ENCODE results near the gene MCUR1. TPM values are rescaled to one million over a fixed set of nuclear protein-coding genes. Genes with fewer than 3 reads are reported as not detected.

MCUR1 gene
- polyA plus RNA-seq, 2 of the 4 experiments (the other 2 are of a cell fraction), result 11.6 to 15.6 TPM

DNA sequence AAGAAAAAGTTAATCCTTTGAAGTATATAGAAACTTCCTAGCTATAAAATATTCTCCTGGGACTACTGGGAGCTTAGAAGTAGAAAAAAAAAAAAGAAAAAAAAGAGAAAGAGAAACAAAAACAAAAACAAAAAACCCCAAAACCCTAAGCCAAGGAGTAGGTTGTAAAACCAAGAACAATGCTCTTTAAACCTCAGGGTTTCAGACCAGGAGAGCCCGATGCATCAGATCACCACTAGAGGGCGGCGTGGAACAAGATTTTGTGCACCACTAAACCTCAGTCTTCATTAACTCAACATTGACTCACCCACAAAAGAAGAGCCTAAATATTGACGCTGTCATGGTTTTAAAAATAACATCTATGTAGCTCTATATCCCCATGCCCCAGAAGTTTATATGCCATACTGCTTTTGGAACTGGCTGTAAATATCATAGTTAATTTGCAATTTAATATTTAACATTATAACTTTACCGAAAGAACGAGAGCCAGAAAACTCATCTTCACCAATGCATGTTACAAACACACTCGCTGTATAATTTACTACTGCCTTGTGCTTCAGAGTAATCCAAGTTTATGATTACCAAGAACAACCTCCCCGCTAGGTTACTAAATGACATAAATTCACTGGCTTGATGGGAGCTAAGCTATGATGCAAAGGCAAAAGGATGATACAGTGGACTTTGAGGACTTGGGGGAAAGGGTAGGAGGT, 19.2 kb downstream of the MCUR1 start:
- FAIRE-seq, result peak; percentile 78
- POLR2A ChIA-PET, result interaction anchor here (0.6 kb wide), 1 partner anchor 20 kb away, joined by 3 read pairs; no protein-coding TSS in a partner anchor
- no peak overlapping the region for H3K4me3 ChIP-seq

DNA sequence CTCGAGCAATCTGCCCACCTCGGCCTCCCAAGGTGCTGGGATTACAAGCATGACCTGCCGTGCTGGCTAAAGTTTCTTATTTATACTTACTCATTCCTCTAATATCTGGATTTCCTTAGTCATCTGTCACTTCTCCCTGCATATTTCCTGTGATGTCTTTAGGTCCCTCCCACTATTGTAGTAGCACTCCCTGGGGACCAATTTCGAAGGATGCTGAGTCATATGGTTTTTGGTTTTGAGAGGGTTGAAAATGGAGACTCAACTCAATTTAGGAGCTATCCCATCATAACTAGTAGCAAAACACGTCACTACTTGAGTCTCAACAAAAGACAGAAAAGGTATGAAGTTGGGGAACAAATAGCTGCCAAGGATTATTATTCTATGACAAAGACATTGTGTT, 20.2 kb downstream of the MCUR1 start:
- 51% methylated on average over 5 of the region's 5 CpGs for WGBS (ENCODE audit: missing lambda C conversion rate)
- H3K4me2 ChIP-seq, result 0 out of 3 replicates have a peak overlapping the region, but pooled peaks have one; percentile 5
- peaks cover 11% of the 10 kb centered on the region; the same call in 2 of the 3 replicates for H3K4me1 ChIP-seq
- peak; percentile 60 for TF ChIP-seq MAFK (IDR thresholded peaks at IDR 0.05; ENCODE audit: partially characterized antibody)
- TF ChIP-seq, protein P1, sequence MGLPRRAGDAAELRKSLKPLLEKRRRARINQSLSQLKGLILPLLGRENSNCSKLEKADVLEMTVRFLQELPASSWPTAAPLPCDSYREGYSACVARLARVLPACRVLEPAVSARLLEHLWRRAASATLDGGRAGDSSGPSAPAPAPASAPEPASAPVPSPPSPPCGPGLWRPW (IDR thresholded peaks at IDR 0.05), result no peak
- H3K9me3 ChIP-seq, result no peaks in the 10 kb centered on the region
- FAIRE-seq, result no peak
- no peak for ATAC-seq
- peak in 1 of 2 experiments; percentile 28 for DNase-seq (ENCODE audit: low read depth in 1 of 2, low spot score in 1 of 2)
- H3K4me3 ChIP-seq, result no peak overlapping the region
- no peak overlapping the region for H3K27ac ChIP-seq
- ChIA-PET CTCF (interaction anchor here (0.6 to 3.3 kb wide), 15 partner anchors 8 to 996 kb away, joined by 3 to 13 read pairs (median 4); no protein-coding TSS in a partner anchor), POLR2A (no interaction called here)

More for the DNA sequence above, 19.2 kb downstream of the MCUR1 start:
- no peak overlapping the region for H3K4me2 ChIP-seq
- H3K4me1 ChIP-seq, result peaks cover 11% of the 10 kb centered on the region; the same call in 2 of the 3 replicates
- ATAC-seq (peak; percentile 88 to 90), DNase-seq (ENCODE audit: low read depth in 1 of 2, low spot score in 1 of 2) (peak; percentile 23 to 72)
- TF ChIP-seq MAX (IDR thresholded peaks at IDR 0.05), result no peak
- no peak for TF ChIP-seq BCL3 (IDR thresholded peaks at IDR 0.05)
- TF ChIP-seq NR3C1 (IDR thresholded peaks at IDR 0.05), result no peak
- peak; percentile 78 for TF ChIP-seq CTCF (IDR thresholded peaks at IDR 0.05)
- TF ChIP-seq CHD2 (IDR thresholded peaks at IDR 0.05; ENCODE audit: low read length, partially characterized antibody), result no peak
- peak; percentile 58 for TF ChIP-seq SMC3 (IDR thresholded peaks at IDR 0.05)
- TF ChIP-seq ZNF302 (CRISPR knock-in tag; IDR thresholded peaks at IDR 0.05), result no peak
- TF ChIP-seq RAD21 (conservative IDR thresholded peaks at IDR 0.05 in 1 of 2, IDR thresholded peaks at IDR 0.05 in 1 of 2), result peak; percentile 69 to 74
- TF ChIP-seq POLR2AphosphoS2 (conservative IDR thresholded peaks at IDR 0.05; ENCODE audit: low read length), result no peak
- no peak for TF ChIP-seq SREBF2 (IDR thresholded peaks at IDR 0.05)
- TF ChIP-seq EHF (CRISPR knock-in tag; IDR thresholded peaks at IDR 0.05), result no peak
- TF ChIP-seq EP300 (IDR thresholded peaks at IDR 0.05), result no peak
- no peak for TF ChIP-seq ZFP36 (IDR thresholded peaks at IDR 0.05; ENCODE audit: borderline replicate concordance, partially characterized antibody)
- no peak for TF ChIP-seq CBX8 (IDR thresholded peaks at IDR 0.05)
- TF ChIP-seq HOXB13 (CRISPR knock-in tag; IDR thresholded peaks at IDR 0.05; ENCODE audit: low read depth), result no peak
- CTCF ChIA-PET, result interaction anchor here (0.6 to 3.3 kb wide), 35 partner anchors 9 to 997 kb away, joined by 3 to 13 read pairs (median 3); no protein-coding TSS in a partner anchor
- WGBS (ENCODE audit: missing lambda C conversion rate), result 44% methylated on average over 8 of the region's 8 CpGs
- H3K27ac ChIP-seq, result no peak overlapping the region
- H3K9me3 ChIP-seq, result no peaks in the 10 kb centered on the region

DNA sequence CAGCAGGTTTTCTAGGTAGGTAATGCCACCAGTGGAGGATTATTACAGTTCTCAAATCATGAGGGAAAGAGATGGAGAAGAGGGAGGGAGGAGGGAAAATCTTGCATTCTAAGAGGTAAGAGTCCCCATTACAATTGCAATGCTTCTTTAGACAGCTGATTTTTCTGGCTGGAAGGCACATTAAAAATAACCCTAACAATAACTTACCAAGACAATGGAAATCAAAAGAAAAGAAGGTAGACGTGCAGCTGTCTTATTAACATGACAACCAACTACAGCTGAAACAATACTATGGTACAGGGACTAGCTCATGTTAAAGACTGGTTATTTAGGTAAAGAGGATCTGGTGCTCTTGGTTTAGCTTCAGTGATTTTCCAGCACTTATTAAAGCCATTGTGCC, 24.6 kb downstream of the MCUR1 start:
- ChIA-PET CTCF (interaction anchor here (1.3 to 1.4 kb wide), 2 partner anchors 84 to 119 kb away, joined by 3 read pairs; no protein-coding TSS in a partner anchor), POLR2A (no interaction called here)
- no peaks in the 10 kb centered on the region for H3K9me3 ChIP-seq
- H3K4me1 ChIP-seq, result peaks cover 9% of the 10 kb centered on the region; the same call in 2 of the 3 replicates
- H3K4me2 ChIP-seq, result no peak overlapping the region
- H3K4me3 ChIP-seq, result no peak overlapping the region
- ATAC-seq (no peak), FAIRE-seq (no peak), DNase-seq (ENCODE audit: low read depth in 1 of 2, low spot score in 1 of 2) (no peak)
- no peak overlapping the region for H3K27ac ChIP-seq
- 82% methylated on average over 1 of the region's 1 CpG for WGBS (ENCODE audit: missing lambda C conversion rate)
- no peak for TF ChIP-seq ESRRA (IDR thresholded peaks at IDR 0.05; ENCODE audit: borderline replicate concordance, low read length)
- no peak for TF ChIP-seq RARB (CRISPR knock-in tag; IDR thresholded peaks at IDR 0.05)
- TF ChIP-seq KDM5A (IDR thresholded peaks at IDR 0.05), result no peak
- TF ChIP-seq TP53 (CRISPR knock-in tag; IDR thresholded peaks at IDR 0.05), result no peak
- no peak for TF ChIP-seq ZSCAN20 (CRISPR knock-in tag; IDR thresholded peaks at IDR 0.05)
- TF ChIP-seq TFCP2L1 (CRISPR knock-in tag; IDR thresholded peaks at IDR 0.05), result no peak
- TF ChIP-seq CBX2 (IDR thresholded peaks at IDR 0.05; ENCODE audit: borderline replicate concordance, low read depth), result no peak
- TF ChIP-seq, protein P2, sequence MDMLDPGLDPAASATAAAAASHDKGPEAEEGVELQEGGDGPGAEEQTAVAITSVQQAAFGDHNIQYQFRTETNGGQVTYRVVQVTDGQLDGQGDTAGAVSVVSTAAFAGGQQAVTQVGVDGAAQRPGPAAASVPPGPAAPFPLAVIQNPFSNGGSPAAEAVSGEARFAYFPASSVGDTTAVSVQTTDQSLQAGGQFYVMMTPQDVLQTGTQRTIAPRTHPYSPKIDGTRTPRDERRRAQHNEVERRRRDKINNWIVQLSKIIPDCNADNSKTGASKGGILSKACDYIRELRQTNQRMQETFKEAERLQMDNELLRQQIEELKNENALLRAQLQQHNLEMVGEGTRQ (IDR thresholded peaks at IDR 0.05), result no peak
- no peak for TF ChIP-seq SREBF2 (IDR thresholded peaks at IDR 0.05)
- no peak for TF ChIP-seq CTCF (IDR thresholded peaks at IDR 0.05)
- TF ChIP-seq NFE2L2 (conservative IDR thresholded peaks at IDR 0.05; ENCODE audit: low read length), result no peak
- no peak for TF ChIP-seq ZFP36 (IDR thresholded peaks at IDR 0.05; ENCODE audit: borderline replicate concordance, partially characterized antibody)
- TF ChIP-seq CEBPB (IDR thresholded peaks at IDR 0.05), result no peak
- TF ChIP-seq CHD4 (IDR thresholded peaks at IDR 0.05; ENCODE audit: borderline replicate concordance), result no peak

Data from A549 (cell line).